Superior temporal gyrus (tissue), 1 donor: ENCODE results near the gene GRIN1.

Experiments used
- DNase-seq: peaks from one replicate; pipeline ENCODE4 v3.0.0-alpha.2; 2016; ENCODE audit errors: extremely low spot score

The GRIN1 gene

DNA sequence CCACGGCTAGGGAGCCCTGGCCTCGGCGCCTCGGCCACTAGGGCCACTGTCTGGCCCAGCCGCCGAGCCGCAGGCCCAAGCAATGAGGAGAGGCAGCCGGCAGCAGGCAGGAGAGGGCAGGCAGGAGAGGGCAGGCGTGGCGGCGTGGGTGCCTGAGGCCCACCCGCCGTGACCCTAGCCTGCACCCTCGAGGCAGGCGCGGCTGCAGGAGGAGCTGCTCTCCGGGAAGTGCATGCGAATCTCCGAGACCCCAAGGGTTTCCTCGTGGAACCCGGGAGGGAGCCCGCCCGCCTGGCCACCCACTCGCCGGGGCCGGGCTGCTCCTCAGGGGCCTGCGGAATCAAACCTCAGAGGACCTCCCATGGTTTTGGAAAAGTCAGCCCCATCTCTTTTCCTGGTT is 9.3 kb downstream of the GRIN1 start:
- DNase-seq, result no peak

GRCh38 chr9:137148661-137149060 is 9.7 kb downstream of the GRIN1 start:
- no peak for DNase-seq

DNA sequence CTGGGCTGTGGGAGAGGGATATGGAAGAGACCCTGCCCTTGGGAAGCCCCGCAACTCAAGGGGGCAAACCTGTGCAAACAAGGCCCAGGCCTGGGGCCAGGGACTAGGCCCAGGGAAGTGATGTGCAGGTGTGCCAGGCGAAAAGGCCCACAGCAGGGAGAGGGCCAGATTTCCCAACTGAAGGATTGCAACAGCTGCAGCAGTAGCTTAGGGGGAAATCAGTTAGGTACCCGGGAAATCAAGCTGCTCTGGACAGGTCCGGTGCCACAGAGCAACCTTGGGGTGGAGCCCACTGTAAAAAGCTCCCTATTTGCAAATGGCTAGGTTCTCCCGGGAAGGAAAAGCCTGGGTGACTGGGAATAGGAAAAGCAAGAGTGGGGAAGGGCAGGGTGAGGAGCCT is 10.4 kb downstream of the GRIN1 start:
- DNase-seq, result no peak

DNA sequence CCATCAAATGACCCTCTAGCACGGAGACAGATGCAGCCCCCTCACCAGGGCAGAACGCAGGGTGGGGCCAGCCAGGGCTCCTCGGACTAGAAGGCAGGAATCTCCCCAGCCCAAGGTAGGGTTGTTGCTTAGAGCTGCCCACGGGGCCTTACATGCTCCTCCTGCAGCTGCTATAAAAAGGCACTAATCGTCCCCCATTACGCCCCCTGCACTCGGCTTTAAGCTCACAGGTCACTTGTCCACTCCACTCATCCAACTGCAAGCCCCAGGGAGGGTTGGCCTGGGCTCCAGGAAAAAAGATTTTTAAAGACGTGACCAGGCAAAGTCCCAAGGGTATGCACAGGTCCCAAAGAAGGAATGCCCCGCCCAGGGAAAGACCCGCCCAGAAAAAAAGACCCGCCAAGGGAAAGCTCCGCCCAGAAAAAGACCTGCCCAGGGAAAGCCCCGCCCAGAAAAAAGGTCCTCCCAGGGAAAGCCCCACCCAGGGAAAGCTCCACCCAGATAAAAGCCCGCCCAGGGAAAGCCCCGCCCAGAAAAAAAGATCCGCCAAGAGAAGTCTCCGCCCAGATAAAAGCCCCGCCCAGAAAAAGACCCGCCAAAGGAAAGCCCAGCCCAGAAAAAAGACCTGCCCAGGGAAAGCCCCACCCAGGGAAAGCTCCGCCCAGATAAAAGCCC is 11.1 kb downstream of the GRIN1 start:
- no peak for DNase-seq

DNA sequence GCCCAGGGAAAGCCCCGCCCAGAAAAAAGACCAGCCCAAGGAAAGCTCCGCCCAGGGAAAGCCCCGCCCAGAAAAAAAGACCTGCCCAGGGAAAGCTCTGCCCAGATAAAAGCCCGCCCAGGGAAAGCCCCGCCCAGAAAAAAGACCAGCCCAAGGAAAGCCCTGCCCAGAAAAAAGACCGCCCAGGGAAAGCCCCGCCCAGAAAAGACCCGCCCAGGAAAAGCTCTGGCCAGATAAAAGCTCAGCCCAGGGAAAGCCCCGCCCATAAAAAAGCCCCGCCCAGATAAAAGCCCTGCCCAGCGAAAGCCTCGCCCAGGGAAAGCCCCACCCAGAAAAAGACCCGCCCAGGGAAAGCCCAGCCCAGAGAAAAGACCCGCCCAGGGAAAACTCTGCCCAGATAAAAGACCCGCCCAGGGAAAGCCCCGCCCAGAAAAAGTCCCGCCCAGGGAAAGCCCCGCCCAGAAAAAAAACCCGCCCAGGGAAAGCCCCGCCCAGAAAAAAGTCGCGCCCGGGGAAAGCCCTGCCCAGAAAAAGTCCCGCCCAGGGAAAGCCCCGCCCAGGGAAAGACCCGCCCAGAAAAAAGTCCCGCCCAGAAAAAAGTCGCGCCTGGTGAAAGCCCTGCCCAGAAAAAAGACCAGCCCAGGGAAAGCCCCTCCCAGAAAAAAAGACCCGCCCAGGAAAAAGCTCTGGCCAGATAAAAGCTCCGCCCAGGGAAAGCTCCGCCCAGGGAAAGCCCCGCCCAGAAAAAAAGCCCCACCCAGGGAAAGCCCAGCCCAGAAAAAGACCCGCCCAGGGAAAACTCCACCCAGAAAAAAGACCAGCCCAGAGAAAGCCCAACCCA is 11.9 kb downstream of the GRIN1 start:
- DNase-seq, result no peak

DNA sequence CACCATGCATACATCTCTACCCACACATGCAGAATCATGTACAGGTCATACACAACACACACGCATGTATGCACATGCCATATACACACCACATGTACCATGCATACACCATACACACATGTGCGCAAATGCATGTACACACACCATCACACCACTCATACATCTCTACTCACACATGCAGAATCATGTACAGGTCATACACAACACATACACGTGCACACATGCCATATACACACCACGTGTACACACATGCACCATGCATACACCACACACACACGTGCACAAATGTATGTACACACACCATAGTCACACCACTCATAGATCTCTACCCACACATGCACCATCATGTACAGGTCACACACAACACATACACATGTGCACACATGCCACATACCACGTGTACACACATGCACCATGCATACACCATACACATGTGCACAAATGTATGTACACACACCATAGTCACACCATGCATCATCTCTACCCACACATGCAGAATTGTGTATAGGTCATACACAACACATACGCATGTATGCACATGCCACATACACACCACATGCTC is 14.0 kb downstream of the GRIN1 start:
- DNase-seq, result no peak

DNA sequence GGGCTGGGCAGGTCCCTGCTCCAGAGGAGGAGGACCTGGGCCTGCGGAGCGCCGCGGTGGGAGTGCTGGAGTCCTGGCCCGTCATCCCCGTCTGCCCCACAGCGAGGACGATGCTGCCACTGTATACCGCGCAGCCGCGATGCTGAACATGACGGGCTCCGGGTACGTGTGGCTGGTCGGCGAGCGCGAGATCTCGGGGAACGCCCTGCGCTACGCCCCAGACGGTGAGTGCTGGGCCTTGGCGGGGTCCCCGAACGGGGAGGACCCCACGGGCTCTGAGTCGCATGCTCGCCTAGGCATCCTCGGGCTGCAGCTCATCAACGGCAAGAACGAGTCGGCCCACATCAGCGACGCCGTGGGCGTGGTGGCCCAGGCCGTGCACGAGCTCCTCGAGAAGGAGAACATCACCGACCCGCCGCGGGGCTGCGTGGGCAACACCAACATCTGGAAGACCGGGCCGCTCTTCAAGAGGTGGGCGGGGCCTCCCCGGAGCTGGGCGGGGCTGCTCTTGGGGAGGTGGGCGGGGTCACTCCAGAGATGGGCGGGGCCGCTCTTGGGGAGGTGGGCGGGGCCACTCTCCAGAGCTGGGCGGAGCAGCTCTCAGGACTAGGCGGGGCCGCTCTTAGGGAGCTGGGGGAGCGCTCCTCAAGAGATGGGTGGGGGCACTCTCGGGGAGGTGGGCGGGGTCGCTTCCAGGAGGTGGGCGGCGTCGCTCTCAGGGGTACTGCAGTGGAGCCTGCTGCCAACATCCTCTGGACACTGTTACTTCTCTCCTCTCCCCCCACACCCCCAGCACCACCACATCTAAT is 17.8 kb downstream of the GRIN1 start:
- no peak for DNase-seq

DNA sequence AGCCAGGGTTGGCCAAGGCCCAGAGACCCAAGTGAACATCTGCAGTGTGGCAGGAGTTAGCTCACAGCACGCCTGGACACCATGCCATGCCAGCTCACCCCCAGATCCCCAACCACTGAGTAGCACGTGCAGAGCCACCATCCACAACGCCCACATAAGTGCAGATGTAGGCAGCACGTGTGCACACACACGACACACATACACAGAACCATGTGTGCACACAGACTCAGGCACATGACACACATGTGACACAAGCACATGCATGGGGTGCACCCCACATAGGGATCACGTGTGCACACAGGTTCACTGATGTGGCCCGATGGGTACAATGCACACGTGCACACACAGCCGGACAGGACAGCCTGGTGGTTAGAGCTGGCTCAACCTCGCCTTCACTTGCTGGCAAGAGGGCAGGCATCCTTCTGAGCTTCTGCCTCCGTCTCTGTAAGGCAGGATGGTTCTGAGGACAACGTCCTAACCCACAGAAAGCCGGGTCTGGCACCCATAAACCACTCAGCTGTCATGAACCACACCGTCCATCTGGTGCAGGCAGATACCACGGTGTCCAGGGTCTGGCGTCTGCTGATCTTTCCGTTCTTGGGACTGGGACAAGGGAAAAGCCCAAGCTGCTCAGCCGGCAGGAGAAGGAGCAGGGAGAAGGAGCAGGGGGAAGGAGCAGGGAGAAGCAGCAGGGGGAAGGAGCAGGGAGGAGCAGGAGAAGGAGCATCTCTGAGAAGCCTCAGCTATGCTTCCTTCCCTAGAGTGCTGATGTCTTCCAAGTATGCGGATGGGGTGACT is 18.9 kb downstream of the GRIN1 start:
- no peak for DNase-seq

- no peak for DNase-seq
Observed at GRCh38 chr9:137158625-137159024, 19.7 kb downstream of the GRIN1 start.

- no peak for DNase-seq
Observed at GRCh38 chr9:137159105-137160053, 20.4 kb downstream of the GRIN1 start.

DNA sequence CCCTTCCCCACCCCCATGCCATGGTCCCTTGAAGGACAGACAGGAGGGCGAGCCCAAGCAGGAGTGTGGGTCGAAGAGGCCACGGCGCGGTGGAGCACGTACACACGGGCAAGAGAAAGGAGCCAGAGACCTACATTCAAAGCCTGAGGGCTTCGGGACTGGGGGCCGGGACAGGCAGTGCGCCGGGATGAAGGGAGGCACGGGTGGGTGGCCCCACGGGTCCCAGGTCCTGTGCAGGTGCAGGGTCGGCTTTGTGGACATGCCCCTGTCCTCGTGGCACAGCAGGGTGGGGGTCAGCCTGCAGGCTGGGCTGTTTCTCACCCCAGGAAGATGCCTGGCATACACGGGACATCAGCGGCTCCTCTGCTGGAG is 21.1 kb downstream of the GRIN1 start:
- DNase-seq, result no peak

GRCh38 chr9:137160716-137161557 is 22.0 kb downstream of the GRIN1 start:
- no peak for DNase-seq

DNA sequence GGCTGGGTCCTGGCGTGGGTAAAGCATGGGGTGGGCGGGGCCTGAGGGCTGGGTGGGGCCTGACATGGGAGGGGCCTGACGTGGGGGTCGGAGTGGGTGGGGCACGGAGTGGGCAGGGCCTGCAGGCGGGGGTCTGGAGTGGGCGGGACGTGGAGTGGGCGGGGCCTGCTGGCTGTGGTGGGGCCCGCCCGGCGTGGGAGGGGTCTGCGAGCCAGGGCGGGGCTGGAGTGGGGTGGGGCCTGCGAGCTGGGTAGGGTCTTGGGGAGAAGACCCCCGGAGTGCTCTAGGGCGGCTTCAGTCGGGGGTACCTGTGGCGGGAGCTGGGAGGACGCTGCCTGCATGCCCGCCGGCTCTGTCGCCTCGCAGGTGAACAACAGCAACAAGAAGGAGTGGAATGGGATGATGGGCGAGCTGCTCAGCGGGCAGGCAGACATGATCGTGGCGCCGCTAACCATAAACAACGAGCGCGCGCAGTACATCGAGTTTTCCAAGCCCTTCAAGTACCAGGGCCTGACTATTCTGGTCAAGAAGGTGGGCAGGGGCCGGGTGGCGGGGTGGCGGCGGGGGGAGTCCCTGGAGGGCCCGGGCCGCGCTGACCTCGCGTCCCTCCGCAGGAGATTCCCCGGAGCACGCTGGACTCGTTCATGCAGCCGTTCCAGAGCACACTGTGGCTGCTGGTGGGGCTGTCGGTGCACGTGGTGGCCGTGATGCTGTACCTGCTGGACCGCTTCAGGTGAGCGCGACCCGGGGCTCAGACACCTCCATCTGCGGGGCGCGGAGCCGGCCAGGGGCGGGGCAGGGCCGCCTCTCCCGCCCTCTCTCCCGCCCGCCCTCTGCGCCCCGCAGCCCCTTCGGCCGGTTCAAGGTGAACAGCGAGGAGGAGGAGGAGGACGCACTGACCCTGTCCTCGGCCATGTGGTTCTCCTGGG is 22.9 kb downstream of the GRIN1 start:
- DNase-seq, result no peak

DNA sequence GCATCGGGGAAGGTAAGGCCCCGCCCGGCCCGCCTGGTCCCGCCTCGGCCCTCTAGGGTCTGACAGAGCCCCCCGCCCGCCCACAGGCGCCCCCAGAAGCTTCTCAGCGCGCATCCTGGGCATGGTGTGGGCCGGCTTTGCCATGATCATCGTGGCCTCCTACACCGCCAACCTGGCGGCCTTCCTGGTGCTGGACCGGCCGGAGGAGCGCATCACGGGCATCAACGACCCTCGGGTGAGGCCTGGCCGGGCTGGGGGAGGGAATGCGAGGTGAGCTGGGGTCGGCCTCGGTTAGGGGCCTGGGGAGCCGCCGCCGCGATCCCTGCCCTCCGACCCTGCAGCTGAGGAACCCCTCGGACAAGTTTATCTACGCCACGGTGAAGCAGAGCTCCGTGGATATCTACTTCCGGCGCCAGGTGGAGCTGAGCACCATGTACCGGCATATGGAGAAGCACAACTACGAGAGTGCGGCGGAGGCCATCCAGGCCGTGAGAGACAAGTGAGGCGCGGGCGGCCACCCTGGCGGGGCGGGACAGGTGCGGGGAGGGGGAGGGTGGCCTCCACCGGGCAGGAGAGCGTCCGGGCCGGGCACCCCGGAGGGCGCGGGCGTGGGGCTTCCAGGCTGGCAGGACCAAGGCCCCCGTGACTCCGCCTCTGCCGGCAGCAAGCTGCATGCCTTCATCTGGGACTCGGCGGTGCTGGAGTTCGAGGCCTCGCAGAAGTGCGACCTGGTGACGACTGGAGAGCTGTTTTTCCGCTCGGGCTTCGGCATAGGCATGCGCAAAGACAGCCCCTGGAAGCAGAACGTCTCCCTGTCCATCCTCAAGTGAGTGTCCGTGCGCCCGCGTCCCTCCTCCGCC is 23.8 kb downstream of the GRIN1 start:
- DNase-seq, result no peak

DNA sequence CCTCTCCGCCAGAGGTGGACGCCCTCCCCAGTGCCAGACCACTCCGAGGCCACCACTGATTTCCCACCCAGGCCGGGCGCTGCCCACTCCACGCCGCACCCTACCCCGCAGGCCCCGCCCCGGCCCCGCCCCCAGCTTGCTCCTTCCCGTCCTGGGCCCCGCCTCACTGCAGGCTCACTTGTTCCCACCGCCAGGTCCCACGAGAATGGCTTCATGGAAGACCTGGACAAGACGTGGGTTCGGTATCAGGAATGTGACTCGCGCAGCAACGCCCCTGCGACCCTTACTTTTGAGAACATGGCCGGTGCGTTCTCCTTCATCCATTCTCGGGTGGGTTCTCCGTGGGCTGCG is 24.4 kb downstream of the GRIN1 start:
- no peak for DNase-seq

- no peak for DNase-seq
Observed at GRCh38 chr9:137163805-137164204, 24.9 kb downstream of the GRIN1 start.
